Uterus (tissue), 4 donors: Measurements from ENCODE around the gene BRINP3. TPM values are rescaled to one million over a fixed set of nuclear protein-coding genes. Genes with fewer than 3 reads are reported as not detected.

Experiments
- DNase-seq, 2 donors: peaks; one replicate each; pipeline ENCODE4 v3.0.0-alpha.2; 2019 to 2020
- H3K27ac ChIP-seq, 2 donors: fragments of 200-600 bp; sonication (generic); 1 replicate in 1 of 2; 2 replicates in 1 of 2; pipeline ENCODE4 v1.5.1; 2016 to 2018
- H3K27me3 ChIP-seq, 2 donors: fragments of 200-600 bp; sonication (generic); one replicate each; pipeline ENCODE4 v1.5.1; 2018 to 2019; ENCODE audit warnings: control low read depth in 1 of 2
- H3K36me3 ChIP-seq, 2 donors: fragments of 200-600 bp; sonication (generic); one replicate each; pipeline ENCODE4 v1.5.1; 2019; ENCODE audit warnings: control low read depth in 1 of 2
- H3K4me1 ChIP-seq, 2 donors: fragments of 200-600 bp; sonication (generic); one replicate each; pipeline ENCODE4 v1.5.1; 2018 to 2019; ENCODE audit warnings: control low read depth in 1 of 2
- H3K4me3 ChIP-seq, 2 donors: fragments of 200-600 bp; sonication (generic); 1 replicate in 1 of 2; 2 replicates in 1 of 2; pipeline ENCODE4 v1.5.1; 2018 to 2019; ENCODE audit warnings: mild to moderate bottlenecking in 1 of 2
- H3K9me3 ChIP-seq, 2 donors: fragments of 200-600 bp; sonication (generic); one replicate each; pipeline ENCODE4 v1.5.1; 2019; ENCODE audit warnings: control low read depth in 1 of 2
- CTCF ChIP-seq, 4 experiments: fragments of 200-600 bp in 2 of 4; fragments of 450-650 bp in 2 of 4; sonication (generic) in 2 of 4; IDR thresholded peaks; one replicate each; pipeline ENCODE4 v1.5.1; 2016 to 2019; ENCODE audit warnings: antibody characterized with exemption in 4 of 4, mild to moderate bottlenecking in 2 of 4, moderate library complexity in 1 of 4
- POLR2A ChIP-seq, 2 donors: fragments of 450-650 bp; IDR thresholded peaks; one replicate each; pipeline ENCODE4 v1.6.1; 2016; ENCODE audit warnings: antibody characterized with exemption in 2 of 2, mild to moderate bottlenecking in 1 of 2, moderate library complexity in 1 of 2
- intact Hi-C: fragments of 100-400 bp; cut with DNase I; formaldehyde crosslinking; loops from one replicate; pipeline ENCODE4 v1.15.1; 2023; ENCODE audit warnings: low total_unique reads
- total RNA-seq, 4 donors: library from RNA; depleted of rRNA in 3 of 4; stranded (reverse); fragments of >200 nt in 3 of 4; gene quantifications; one replicate each; pipeline versions ENCODE4 v1.1.0 to v1.2.4, GENCODE V29; 2014 to 2023
- donor health status: DM: yes; HTN: yes; CAD: no.

The BRINP3 gene
- total RNA-seq, 4 donors from 2014 or later: under 0.01 to 39.7 (median 0.76) TPM; not detected in 1

GRCh38 chr1:190327271-190327670, 150.4 kb downstream of the BRINP3 start:
- Histone ChIP-seq H3K36me3 (no peaks in the 10 kb centered on the region), H3K27me3 (no peaks in the 10 kb centered on the region), H3K4me3 (no peak overlapping the region), H3K27ac (no peak overlapping the region), H3K9me3 (no peaks in the 10 kb centered on the region), H3K4me1 (no peaks in the 10 kb centered on the region)
- DNase-seq: no peak
- intact Hi-C loops: no loop called here
- TF ChIP-seq CTCF (IDR thresholded peaks at IDR 0.05) (no peak), POLR2A (IDR thresholded peaks at IDR 0.05) (no peak)

DNA sequence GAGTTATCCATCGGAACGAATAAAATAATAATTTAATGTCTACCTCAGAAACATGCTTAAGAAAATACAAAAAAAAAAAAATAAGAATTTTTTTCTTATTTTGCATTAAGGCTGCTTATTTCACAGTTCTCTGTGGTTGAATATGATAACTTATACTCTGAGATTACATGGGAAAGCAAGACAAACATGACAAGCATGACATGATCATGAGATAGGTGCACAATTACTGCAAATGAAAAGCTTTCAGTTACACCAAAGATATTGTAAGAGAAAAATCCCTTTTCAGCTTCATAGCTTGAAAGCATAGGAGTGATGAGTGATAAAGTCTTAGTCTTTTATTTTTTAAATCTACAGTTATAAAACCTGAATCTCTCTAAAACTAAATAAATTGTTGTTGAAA, 154.1 kb downstream of the BRINP3 start:
- H3K4me1 ChIP-seq: no peaks in the 10 kb centered on the region
- no peak for DNase-seq
- no peaks in the 10 kb centered on the region for H3K9me3 ChIP-seq
- H3K4me3 ChIP-seq: no peak overlapping the region
- H3K36me3 ChIP-seq: no peaks in the 10 kb centered on the region
- H3K27ac ChIP-seq: no peak overlapping the region
- TF ChIP-seq POLR2A (IDR thresholded peaks at IDR 0.05) (no peak), CTCF (IDR thresholded peaks at IDR 0.05) (no peak)
- intact Hi-C loops: no loop called here
- no peaks in the 10 kb centered on the region for H3K27me3 ChIP-seq

GRCh38 chr1:190322274-190322673, 155.4 kb downstream of the BRINP3 start:
- TF ChIP-seq CTCF (IDR thresholded peaks at IDR 0.05) (no peak), POLR2A (IDR thresholded peaks at IDR 0.05) (no peak)
- intact Hi-C loops: no loop called here
- Histone ChIP-seq H3K27ac (no peak overlapping the region), H3K27me3 (no peaks in the 10 kb centered on the region), H3K36me3 (no peaks in the 10 kb centered on the region), H3K4me3 (no peak overlapping the region), H3K4me1 (no peaks in the 10 kb centered on the region), H3K9me3 (no peaks in the 10 kb centered on the region)
- no peak for DNase-seq

DNA sequence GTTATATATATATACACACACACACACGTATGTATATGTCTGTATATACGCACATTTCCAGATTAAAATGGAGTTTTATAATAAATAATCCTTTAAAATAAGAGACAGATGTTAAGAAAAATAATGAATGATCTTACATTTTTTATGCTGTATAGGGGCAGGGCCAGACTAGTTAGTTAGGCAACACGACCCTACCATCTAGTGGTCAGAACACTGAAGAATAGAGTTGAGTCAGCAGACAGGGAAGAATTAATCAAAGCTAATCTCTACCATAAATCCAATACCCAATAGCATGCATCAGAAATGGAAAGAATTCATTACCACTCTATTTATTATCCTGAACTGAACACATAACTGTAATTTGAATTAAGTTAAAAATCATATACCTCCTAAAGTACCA, 156.7 kb downstream of the BRINP3 start:
- H3K9me3 ChIP-seq: no peaks in the 10 kb centered on the region
- H3K27me3 ChIP-seq: no peaks in the 10 kb centered on the region
- TF ChIP-seq CTCF (IDR thresholded peaks at IDR 0.05) (no peak), POLR2A (IDR thresholded peaks at IDR 0.05) (no peak)
- H3K27ac ChIP-seq: no peak overlapping the region
- intact Hi-C loops: no loop called here
- no peaks in the 10 kb centered on the region for H3K36me3 ChIP-seq
- no peak overlapping the region for H3K4me3 ChIP-seq
- DNase-seq: no peak
- no peaks in the 10 kb centered on the region for H3K4me1 ChIP-seq

GRCh38 chr1:190312763-190313162, 164.9 kb downstream of the BRINP3 start:
- intact Hi-C loops: no loop called here
- H3K27ac ChIP-seq: no peak overlapping the region
- no peaks in the 10 kb centered on the region for H3K36me3 ChIP-seq
- H3K4me1 ChIP-seq: no peaks in the 10 kb centered on the region
- H3K27me3 ChIP-seq: no peaks in the 10 kb centered on the region
- DNase-seq: no peak
- H3K4me3 ChIP-seq: no peak overlapping the region
- no peaks in the 10 kb centered on the region for H3K9me3 ChIP-seq
- TF ChIP-seq CTCF (IDR thresholded peaks at IDR 0.05) (no peak), POLR2A (IDR thresholded peaks at IDR 0.05) (no peak)
